ENCODE data around the gene GAB3. TPM values are rescaled to one million over a fixed set of nuclear protein-coding genes. Genes with fewer than 3 reads are reported as not detected.
A peak's percentile ranks its signal among the peaks of the same experiment; 100 is the strongest.

GAB3 gene
- total and polyA plus RNA-seq, 7 donors = 0.46 to 5.5 (median 2.5) TPM

GRCh38 chrX:154751203-154751668 lies 359 bp upstream of the GAB3 start:
- DNase-seq = no peak
- no peaks in the 10 kb centered on the region for H3K36me3 ChIP-seq
- WGBS, 2 donors = 7 to 12% methylated on average over 14 to 18 of the region's 20 CpGs
- intact Hi-C loops (cut with DNase I) = no loop called here
- H3K27ac ChIP-seq = peak overlapping the region; percentile 63 to 76 (median 72)
- TF ChIP-seq POLR2AphosphoS5 (IDR thresholded peaks at IDR 0.05) (no peak), POLR2A (IDR thresholded peaks at IDR 0.05) (no peak), EP300 (IDR thresholded peaks at IDR 0.05) (no peak)
- TF ChIP-seq, protein P1, sequence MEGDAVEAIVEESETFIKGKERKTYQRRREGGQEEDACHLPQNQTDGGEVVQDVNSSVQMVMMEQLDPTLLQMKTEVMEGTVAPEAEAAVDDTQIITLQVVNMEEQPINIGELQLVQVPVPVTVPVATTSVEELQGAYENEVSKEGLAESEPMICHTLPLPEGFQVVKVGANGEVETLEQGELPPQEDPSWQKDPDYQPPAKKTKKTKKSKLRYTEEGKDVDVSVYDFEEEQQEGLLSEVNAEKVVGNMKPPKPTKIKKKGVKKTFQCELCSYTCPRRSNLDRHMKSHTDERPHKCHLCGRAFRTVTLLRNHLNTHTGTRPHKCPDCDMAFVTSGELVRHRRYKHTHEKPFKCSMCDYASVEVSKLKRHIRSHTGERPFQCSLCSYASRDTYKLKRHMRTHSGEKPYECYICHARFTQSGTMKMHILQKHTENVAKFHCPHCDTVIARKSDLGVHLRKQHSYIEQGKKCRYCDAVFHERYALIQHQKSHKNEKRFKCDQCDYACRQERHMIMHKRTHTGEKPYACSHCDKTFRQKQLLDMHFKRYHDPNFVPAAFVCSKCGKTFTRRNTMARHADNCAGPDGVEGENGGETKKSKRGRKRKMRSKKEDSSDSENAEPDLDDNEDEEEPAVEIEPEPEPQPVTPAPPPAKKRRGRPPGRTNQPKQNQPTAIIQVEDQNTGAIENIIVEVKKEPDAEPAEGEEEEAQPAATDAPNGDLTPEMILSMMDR (IDR thresholded peaks at IDR 0.05) = no peak
- H3K4me1 ChIP-seq = peaks cover 0 to 14% (median 0%) of the 10 kb centered on the region in 4 donors
- H3K27me3 ChIP-seq = no peaks in the 10 kb centered on the region
- H3K9me3 ChIP-seq = no peaks in the 10 kb centered on the region
- H3K4me3 ChIP-seq = peak overlapping the region; percentile 6 to 57 (median 53)

DNA sequence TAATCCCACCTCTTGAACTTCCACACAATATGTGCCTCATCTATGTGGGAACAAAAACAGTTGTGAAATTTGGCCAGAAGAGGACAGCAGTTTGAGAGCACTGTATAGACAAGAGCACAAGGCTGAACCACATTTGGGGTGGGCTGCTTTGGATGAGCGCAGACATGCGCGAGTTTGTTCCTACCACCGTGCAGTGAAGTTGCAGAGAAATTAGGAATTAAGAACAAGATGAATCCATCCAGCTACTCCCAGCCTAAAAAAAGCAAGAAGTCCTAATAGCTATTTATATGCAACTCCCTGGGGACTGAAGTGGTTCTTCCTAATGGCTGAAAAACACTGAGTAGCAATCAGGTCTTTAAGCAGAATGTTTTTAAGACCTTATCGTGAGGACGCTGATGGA lies 1.0 kb downstream of the GAB3 start:
- Histone ChIP-seq H3K36me3 (no peaks in the 10 kb centered on the region), H3K27ac (peak overlapping the region in 3 of 4 donors; percentile 63 to 76 (median 71)), H3K27me3 (no peaks in the 10 kb centered on the region), H3K4me1 (peaks cover 0 to 14% (median 0%) of the 10 kb centered on the region in 4 donors), H3K9me3 (no peaks in the 10 kb centered on the region), H3K4me3 (peak overlapping the region in 3 of 4 donors; percentile 50 to 57 (median 56))
- TF ChIP-seq EP300 (IDR thresholded peaks at IDR 0.05) (no peak), POLR2A (IDR thresholded peaks at IDR 0.05) (no peak), POLR2AphosphoS5 (IDR thresholded peaks at IDR 0.05) (no peak)
- TF ChIP-seq, protein P1 (IDR thresholded peaks at IDR 0.05) = no peak
- WGBS, 2 donors = 25 to 39% methylated on average over 6 of the region's 6 CpGs
- intact Hi-C loops (cut with DNase I) = no loop called here
- DNase-seq = no peak

- WGBS, 2 donors = 23 to 27% methylated on average over 11 of the region's 11 CpGs
Measured at GRCh38 chrX:154748712-154749339, 2.1 kb downstream of the GAB3 start.

GRCh38 chrX:154742613-154743012 lies 8.3 kb downstream of the GAB3 start:
- no peak for TF ChIP-seq POLR2AphosphoS5 (IDR thresholded peaks at IDR 0.05)
- TF ChIP-seq EP300 (IDR thresholded peaks at IDR 0.05) = no peak
- TF ChIP-seq, protein P1 (IDR thresholded peaks at IDR 0.05) = no peak
- TF ChIP-seq POLR2A (IDR thresholded peaks at IDR 0.05) = no peak
- no peaks in the 10 kb centered on the region for H3K36me3 ChIP-seq
- H3K4me1 ChIP-seq = peaks cover 0 to 11% (median 6%) of the 10 kb centered on the region in 4 donors
- intact Hi-C loops (cut with DNase I) = no loop called here
- no peaks in the 10 kb centered on the region for H3K27me3 ChIP-seq
- H3K27ac ChIP-seq = no peak overlapping the region
- no peaks in the 10 kb centered on the region for H3K9me3 ChIP-seq
- no peak for DNase-seq
- no peak overlapping the region for H3K4me3 ChIP-seq

More at GRCh38 chrX:154748712-154749339, 2.1 kb downstream of the GAB3 start:
- intact Hi-C loops (cut with DNase I) = no loop called here
- TF ChIP-seq, protein P1 (IDR thresholded peaks at IDR 0.05) = peak; percentile 27 to 65 (median 55)
- TF ChIP-seq POLR2AphosphoS5 (IDR thresholded peaks at IDR 0.05) = peak in 2 of 4 donors; percentile 25 to 29
- no peak for TF ChIP-seq POLR2A (IDR thresholded peaks at IDR 0.05)
- Histone ChIP-seq H3K27me3 (no peaks in the 10 kb centered on the region), H3K4me1 (peaks cover 0 to 14% (median 0%) of the 10 kb centered on the region in 4 donors), H3K36me3 (no peaks in the 10 kb centered on the region), H3K9me3 (no peaks in the 10 kb centered on the region), H3K27ac (peak overlapping the region; percentile 38 to 53 (median 46)), H3K4me3 (no peak overlapping the region)
- DNase-seq = peak; percentile 71

All from sigmoid colon (tissue), 7 donors.